HCT116 (cell line): ENCODE results near the gene CNKSR3. TPM values are rescaled to one million over a fixed set of nuclear protein-coding genes. Genes with fewer than 3 reads are reported as not detected.

Experiments used
- ATAC-seq: fragments of 200-7000 bp; cut with Tn5 transposase; 2 replicates; pipeline ENCODE4 v1.9.1; 2020; ENCODE audit warnings: mild to moderate bottlenecking, moderate library complexity
- BruUV-seq: library from RNA; stranded (reverse); fragments of 400-500 nt; replicated peaks from 2 replicates; lab custom pipeline; 2021; lab: Mats Ljungman, UMichigan
- CTCF ChIA-PET: fragments of 300-600 bp; sonication (Branson Sonifier 250); formaldehyde crosslinking; loops from one replicate; lab custom pipeline; 2021; ENCODE audit warnings: antibody characterized with exemption; lab: Charles Lee
- POLR2A ChIA-PET: fragments of 300-600, 350-600 bp; sonication (Branson Sonifier 250); formaldehyde crosslinking; loops from one replicate; lab custom pipeline; 2021; ENCODE audit warnings: antibody characterized with exemption; lab: Charles Lee
- RAD21 ChIA-PET, 2 experiments: fragments of 300-600 bp; sonication (Branson Sonifier 250); formaldehyde crosslinking; loops; one replicate each; lab custom pipeline; 2023; ENCODE audit warnings: low total read pairs in 2 of 2; ENCODE audit not compliant: uncharacterized antibody in 2 of 2, unreplicated experiment in 2 of 2, low non-redundant PET in 1 of 2; lab: Charles Lee
- DNase-seq: peaks from one replicate; pipeline ENCODE4 v3.0.0-alpha.2; 2010; ENCODE audit warnings: low read depth, low spot score
- H2AFZ ChIP-seq: fragments of 200-600 bp; shearing (Covaris generic), sonication (generic); 2 replicates; pipeline ENCODE4 v1.6.1; 2017; ENCODE audit warnings: low read depth, mixed run types, mixed read lengths, antibody characterized with exemption, low read length; ENCODE audit not compliant: poor library complexity, severe bottlenecking
- H3K27ac ChIP-seq: 2 replicates; pipeline ENCODE4 v1.5.1; 2012; ENCODE audit warnings: low read depth, low read length
- H3K27me3 ChIP-seq: fragments of 200-600 bp; sonication (generic); 2 replicates; pipeline ENCODE4 v1.6.1; 2016; ENCODE audit warnings: mixed run types, low read length, mixed read lengths; ENCODE audit not compliant: insufficient read depth
- H3K36me3 ChIP-seq, 2 experiments: fragments of 200-500 bp in 1 of 2; fragments of 200-600 bp in 1 of 2; sonication (Bioruptor generic) in 1 of 2; sonication (generic) in 1 of 2; 2 replicates each; pipeline versions ENCODE4 v1.5.1 to v1.6.1; 2014 to 2016; ENCODE audit warnings: low read length in 2 of 2, inconsistent platforms in 1 of 2, mixed read lengths in 1 of 2, mixed run types in 1 of 2; ENCODE audit not compliant: insufficient read depth in 2 of 2, control insufficient read depth in 1 of 2
- H3K4me1 ChIP-seq, 2 experiments: fragments of 200-600 bp in 1 of 2; sonication (generic) in 1 of 2; 2 replicates each; pipeline versions ENCODE4 v1.5.1 to v1.6.1; 2012 to 2017; ENCODE audit warnings: low read length in 2 of 2, inconsistent platforms in 1 of 2, mild to moderate bottlenecking in 1 of 2, mixed read lengths in 1 of 2, mixed run types in 1 of 2, moderate library complexity in 1 of 2; ENCODE audit not compliant: insufficient read depth in 2 of 2, control insufficient read depth in 1 of 2
- H3K4me2 ChIP-seq: fragments of 200-600 bp; sonication (generic); 2 replicates; pipeline ENCODE4 v1.6.1; 2017; ENCODE audit warnings: mixed run types, low read length, mixed read lengths
- H3K4me3 ChIP-seq, 2 experiments: fragments of 200-600 bp in 1 of 2; sonication (generic) in 1 of 2; replicated peaks in 1 of 2; 2 replicates each; pipeline ENCODE4 v1.5.1; 2011 to 2016; ENCODE audit warnings: low read length in 2 of 2, control low read depth in 1 of 2, low read depth in 1 of 2, mild to moderate bottlenecking in 1 of 2, mixed read lengths in 1 of 2, mixed run types in 1 of 2
- H3K79me2 ChIP-seq: fragments of 200-600 bp; sonication (generic); 2 replicates; pipeline ENCODE4 v1.6.1; 2017; ENCODE audit warnings: mild to moderate bottlenecking, mixed run types, low read length, moderate library complexity, mixed read lengths; ENCODE audit not compliant: insufficient read depth
- H3K9ac ChIP-seq: fragments of 200-600 bp; sonication (generic); 2 replicates; pipeline ENCODE4 v1.6.1; 2016; ENCODE audit warnings: low read length, mixed read lengths
- H3K9me2 ChIP-seq: fragments of 200-600 bp; sonication (generic), shearing (Covaris generic); 2 replicates; pipeline ENCODE4 v1.6.1; 2017; ENCODE audit warnings: mixed run types, mild to moderate bottlenecking, moderate library complexity; ENCODE audit not compliant: insufficient read depth
- H3K9me3 ChIP-seq, 2 experiments: fragments of 200-500 bp in 1 of 2; fragments of 200-600 bp in 1 of 2; sonication (Bioruptor generic) in 1 of 2; sonication (generic) in 1 of 2; 2 replicates each; pipeline ENCODE4 v1.6.1; 2014 to 2017; ENCODE audit warnings: low read length in 2 of 2, mixed read lengths in 2 of 2, inconsistent platforms in 1 of 2, low read depth in 1 of 2, mild to moderate bottlenecking in 1 of 2, mixed run types in 1 of 2, moderate library complexity in 1 of 2; ENCODE audit not compliant: control insufficient read depth in 1 of 2, insufficient read depth in 1 of 2
- H4K20me1 ChIP-seq: fragments of 200-600 bp; sonication (generic), shearing (Covaris generic); 2 replicates; pipeline ENCODE4 v1.6.1; 2017; ENCODE audit warnings: mixed run types, mild to moderate bottlenecking, moderate library complexity; ENCODE audit not compliant: insufficient read depth
- CBX3 ChIP-seq: IDR thresholded peaks from 2 replicates; pipeline ENCODE4 v1.6.1; 2012; ENCODE audit warnings: low read depth
- CTCF ChIP-seq, 3 experiments: fragments of 200-600 bp in 1 of 3; sonication (generic) in 1 of 3; IDR thresholded peaks in 2 of 3; conservative IDR thresholded peaks in 1 of 3; 2 replicates each; pipeline ENCODE4 v1.5.1; 2012 to 2017; ENCODE audit warnings: low read depth in 2 of 3, low read length in 2 of 3, antibody characterized with exemption in 1 of 3, borderline replicate concordance in 1 of 3, control low read depth in 1 of 3, mild to moderate bottlenecking in 1 of 3, mixed read lengths in 1 of 3, mixed run types in 1 of 3, moderate library complexity in 1 of 3; ENCODE audit not compliant: insufficient read depth in 1 of 3
- EGR1 ChIP-seq: IDR thresholded peaks from 2 replicates; pipeline ENCODE4 v1.6.1; 2012; ENCODE audit warnings: low read depth
- ELF1 ChIP-seq: IDR thresholded peaks from 2 replicates; pipeline ENCODE4 v1.6.1; 2012; ENCODE audit warnings: low read depth, borderline replicate concordance
- EZH2 ChIP-seq: fragments of 200-600 bp; sonication (generic); IDR thresholded peaks from 2 replicates; pipeline ENCODE4 v1.6.1; 2017; ENCODE audit warnings: antibody characterized with exemption, mixed run types
- EZH2phosphoT487 ChIP-seq: fragments of 200-600 bp; IDR thresholded peaks from 2 replicates; pipeline ENCODE4 v1.6.1; 2018; ENCODE audit warnings: antibody characterized with exemption, borderline replicate concordance
- FOSL1 ChIP-seq: IDR thresholded peaks from 2 replicates; pipeline ENCODE4 v1.6.1; 2012; ENCODE audit warnings: low read depth
- JUND ChIP-seq: IDR thresholded peaks from 2 replicates; pipeline ENCODE4 v1.6.1; 2012
- MAX ChIP-seq: IDR thresholded peaks from 2 replicates; pipeline ENCODE4 v1.6.1; 2012
- POLR2A ChIP-seq: IDR thresholded peaks from 2 replicates; pipeline ENCODE4 v1.7.0; 2011; ENCODE audit warnings: borderline replicate concordance; ENCODE audit not compliant: insufficient read depth, insufficient read length; ENCODE audit errors: extremely low read depth
- POLR2AphosphoS5 ChIP-seq: IDR thresholded peaks from 2 replicates; pipeline ENCODE4 v1.6.1; 2011; ENCODE audit warnings: mild to moderate bottlenecking, low read depth, low read length, moderate library complexity
- RAD21 ChIP-seq: IDR thresholded peaks from 2 replicates; pipeline ENCODE4 v1.6.1; 2012; ENCODE audit warnings: low read depth, mild to moderate bottlenecking
- REST ChIP-seq: IDR thresholded peaks from 2 replicates; pipeline ENCODE4 v1.6.1; 2012; ENCODE audit warnings: low read depth
- SRF ChIP-seq: IDR thresholded peaks from 2 replicates; pipeline ENCODE4 v1.6.1; 2012; ENCODE audit warnings: low read depth
- TCF7L2 ChIP-seq: IDR thresholded peaks from 2 replicates; pipeline ENCODE4 v1.7.0; 2011; ENCODE audit warnings: borderline replicate concordance, inconsistent platforms; ENCODE audit not compliant: insufficient read depth, insufficient read length; ENCODE audit errors: extremely low read depth
- YY1 ChIP-seq: IDR thresholded peaks from 2 replicates; pipeline ENCODE4 v1.6.1; 2011; ENCODE audit warnings: low read length, low read depth, moderate library complexity, mild to moderate bottlenecking; ENCODE audit not compliant: insufficient replicate concordance; ENCODE audit errors: extremely low read depth
- ZFX ChIP-seq: fragments of 450-650 bp; IDR thresholded peaks from 2 replicates; pipeline ENCODE4 v1.6.1; 2017
- ZNF274 ChIP-seq: fragments of 200-500 bp; sonication (Bioruptor generic); IDR thresholded peaks from 2 replicates; pipeline ENCODE4 v1.6.1; 2014; ENCODE audit warnings: mild to moderate bottlenecking, low read depth, low read length, inconsistent platforms
- intact Hi-C: fragments of 100-400 bp; cut with micrococcal nuclease; formaldehyde crosslinking; loops from 2 replicates; pipeline ENCODE4 v1.10.0; 2022
- total RNA-seq: library from RNA; stranded (reverse); gene quantifications from one replicate; pipeline ENCODE4 v1.2.1, GENCODE V29; 2021; ENCODE audit not compliant: unreplicated experiment

CNKSR3 gene
- total RNA-seq, 1 experiment from 2014 or later: 15.4 TPM

- H3K4me2 ChIP-seq: no peak overlapping the region
- H3K79me2 ChIP-seq: no peaks in the 10 kb centered on the region
- CTCF ChIA-PET: no interaction called here
- no peak overlapping the region for H3K9ac ChIP-seq
- POLR2A ChIA-PET: no interaction called here
- RAD21 ChIA-PET: no interaction called here
- H2AFZ ChIP-seq: no peak overlapping the region
- H4K20me1 ChIP-seq: no peaks in the 10 kb centered on the region
- no peak for DNase-seq
- no TSS peak for BruUV-seq
- intact Hi-C loops: no loop called here
- no peaks in the 10 kb centered on the region for H3K36me3 ChIP-seq
- no peak for ATAC-seq
- no peaks in the 10 kb centered on the region for H3K4me1 ChIP-seq
- no peaks in the 10 kb centered on the region for H3K27me3 ChIP-seq
- no peak overlapping the region for H3K27ac ChIP-seq
- H3K9me3 ChIP-seq: no peaks in the 10 kb centered on the region
- TF ChIP-seq EZH2 (no peak), YY1 (no peak), POLR2A (no peak), MAX (no peak), TCF7L2 (no peak), CBX3 (no peak), EGR1 (no peak), ZNF274 (no peak), POLR2AphosphoS5 (no peak), ELF1 (no peak), SRF (no peak), FOSL1 (no peak), EZH2phosphoT487 (no peak), ZFX (no peak), REST (no peak), CTCF (IDR thresholded peaks at IDR 0.05 in 2 of 3, conservative IDR thresholded peaks at IDR 0.05 in 1 of 3; ENCODE audit: borderline replicate concordance in 1 of 3, insufficient read depth in 1 of 3, low read depth in 2 of 3, low read length in 2 of 3) (no peak), RAD21 (no peak), JUND (no peak)
- no peak overlapping the region for H3K4me3 ChIP-seq
- H3K9me2 ChIP-seq: no peaks in the 10 kb centered on the region
Measured at GRCh38 chr6:154341871-154342270, 168.6 kb downstream of the CNKSR3 start.
